NCI-H1417 treated with DMSO at 0.1 percent for 48 hours (cell line): ENCODE results near the gene AKT2.
"Not testable (repeated sequence)": the region's sequence is repeated elsewhere in the genome, so short reads cannot be mapped to it uniquely, and the experiment has no call there.

Experiments
- DNase-seq: peaks from one replicate; lab custom pipeline; 2025; lab: John Stamatoyannopoulos, UW

AKT2 gene

DNA sequence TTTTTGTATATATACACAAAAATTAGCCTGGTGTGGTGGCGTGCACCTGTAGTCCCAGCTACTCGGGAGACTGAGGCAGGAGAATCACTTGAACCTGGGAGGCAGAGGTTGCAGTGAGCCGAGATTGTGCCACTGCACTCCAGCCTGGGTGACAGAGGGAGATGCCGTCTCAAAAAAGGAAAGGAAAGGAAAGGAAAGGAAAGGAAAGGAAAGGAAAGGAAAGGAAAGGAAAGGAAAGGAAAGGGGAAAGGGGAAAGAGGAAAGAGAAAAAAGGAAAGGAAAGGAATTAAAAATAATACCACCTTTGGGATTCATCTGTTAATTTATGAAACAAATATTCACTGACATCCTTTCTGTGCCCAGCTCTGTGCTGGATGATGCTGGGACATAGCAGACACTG, 66.1 kb downstream of the AKT2 start:
- not testable (repeated sequence) for DNase-seq

- DNase-seq, result no peak
These were observed 66.9 kb downstream of the AKT2 start, which contains the start of gene TTC9B for GRCh38 chr19:40217934-40218890. TSS of gene TTC9B (minus strand) at chr19:40218384. CDS start at chr19:40218381, 3 bp downstream.

DNA sequence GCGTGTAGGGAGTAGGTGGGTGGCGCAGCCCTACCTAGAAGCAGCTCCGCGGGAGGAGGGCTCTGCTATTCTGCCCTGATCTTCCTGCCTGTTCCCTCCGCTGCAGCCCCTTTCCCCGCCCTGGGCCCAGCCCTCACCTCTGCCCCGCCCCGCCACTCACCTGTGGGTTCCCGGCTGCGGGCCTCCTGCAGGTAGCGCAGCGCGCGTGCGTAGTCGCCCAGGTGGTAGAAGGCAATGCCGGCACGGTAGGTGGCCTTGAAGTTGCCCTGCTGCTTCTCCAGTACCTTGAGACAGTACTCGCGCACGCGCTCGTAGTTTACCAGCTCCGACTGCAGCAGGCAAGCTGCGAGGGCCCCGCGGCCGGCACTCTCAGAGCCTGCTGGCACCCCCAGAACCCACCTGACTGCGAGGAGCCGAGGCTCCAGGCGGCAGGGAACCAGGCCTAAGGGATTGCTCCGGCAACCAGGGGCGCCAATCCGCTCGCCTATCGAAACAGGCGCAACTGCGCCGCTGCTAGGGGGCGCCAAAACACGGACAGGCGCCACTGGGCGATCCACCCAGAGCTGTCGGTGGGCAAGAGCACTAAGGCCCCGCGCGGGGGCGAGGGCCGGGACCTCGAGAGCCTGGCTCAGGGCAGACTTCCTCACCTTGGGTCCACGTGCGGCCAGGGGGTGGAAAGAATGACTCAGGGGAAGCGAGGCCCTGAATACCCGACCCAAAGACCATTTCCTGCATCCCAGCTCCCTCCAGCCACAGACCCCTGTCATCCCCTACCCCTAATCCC, 67.9 kb downstream of the AKT2 start:
- DNase-seq, result peak; percentile 30

- peak; percentile 30 for DNase-seq
These were observed 68.4 kb downstream of the AKT2 start for GRCh38 chr19:40216777-40217026.

DNA sequence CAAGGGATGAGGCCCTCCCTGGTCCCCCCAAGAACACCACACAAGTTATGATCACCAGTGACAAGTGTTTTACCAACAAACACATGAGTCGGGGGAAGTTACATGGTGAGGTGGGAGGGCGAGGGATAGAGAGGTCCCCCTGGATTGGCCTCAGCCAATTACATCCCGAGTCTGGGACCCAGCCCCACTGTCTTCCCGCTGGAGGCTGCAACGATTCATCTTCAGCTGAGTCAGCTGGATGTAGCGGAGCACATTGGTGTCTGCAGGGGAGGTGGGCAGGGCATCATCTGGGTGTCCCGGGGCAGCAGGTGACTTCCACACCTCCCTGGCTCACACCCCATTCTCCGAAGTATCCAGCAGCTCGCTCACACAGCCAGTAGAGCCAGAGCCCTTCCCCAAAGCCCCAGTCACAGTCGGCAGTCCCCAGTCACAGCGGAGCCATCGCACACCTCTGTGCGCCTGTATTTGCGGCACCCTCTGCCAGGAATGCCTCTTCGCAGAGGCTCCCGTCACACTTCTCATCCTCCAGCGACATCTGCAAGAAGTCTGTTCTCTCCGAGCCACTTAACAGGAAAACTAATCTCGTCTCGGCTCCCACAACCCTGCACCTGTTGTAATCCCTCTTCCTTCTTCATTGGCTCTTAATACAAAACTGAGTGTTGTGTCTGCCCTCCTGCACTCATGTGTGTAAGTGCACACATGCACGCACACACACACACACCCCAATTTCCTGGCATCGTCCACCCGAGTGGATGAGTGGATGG, 69.0 kb downstream of the AKT2 start:
- DNase-seq, result no peak

DNA sequence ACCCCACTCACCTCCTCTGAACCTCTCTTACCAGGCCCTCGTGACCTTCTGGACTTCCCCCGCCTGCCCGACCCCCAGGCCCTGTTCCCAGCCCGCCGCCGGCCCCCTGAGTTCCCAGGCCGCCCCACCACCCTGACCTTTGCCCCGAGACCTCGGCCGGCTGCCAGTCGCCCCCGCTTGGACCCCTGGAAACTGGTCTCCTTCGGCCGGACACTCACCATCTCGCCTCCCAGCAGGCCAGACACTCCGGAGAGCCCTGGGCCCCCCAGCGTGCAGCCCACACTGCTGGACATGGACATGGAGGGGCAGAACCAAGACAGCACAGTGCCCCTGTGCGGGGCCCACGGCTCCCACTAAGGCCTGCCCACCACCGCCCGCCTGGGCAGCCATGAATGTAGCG, 70.2 kb downstream of the AKT2 start:
- no peak for DNase-seq

GRCh38 chr19:40213882-40214570, 71.1 kb downstream of the AKT2 start:
- DNase-seq, result no peak

DNA sequence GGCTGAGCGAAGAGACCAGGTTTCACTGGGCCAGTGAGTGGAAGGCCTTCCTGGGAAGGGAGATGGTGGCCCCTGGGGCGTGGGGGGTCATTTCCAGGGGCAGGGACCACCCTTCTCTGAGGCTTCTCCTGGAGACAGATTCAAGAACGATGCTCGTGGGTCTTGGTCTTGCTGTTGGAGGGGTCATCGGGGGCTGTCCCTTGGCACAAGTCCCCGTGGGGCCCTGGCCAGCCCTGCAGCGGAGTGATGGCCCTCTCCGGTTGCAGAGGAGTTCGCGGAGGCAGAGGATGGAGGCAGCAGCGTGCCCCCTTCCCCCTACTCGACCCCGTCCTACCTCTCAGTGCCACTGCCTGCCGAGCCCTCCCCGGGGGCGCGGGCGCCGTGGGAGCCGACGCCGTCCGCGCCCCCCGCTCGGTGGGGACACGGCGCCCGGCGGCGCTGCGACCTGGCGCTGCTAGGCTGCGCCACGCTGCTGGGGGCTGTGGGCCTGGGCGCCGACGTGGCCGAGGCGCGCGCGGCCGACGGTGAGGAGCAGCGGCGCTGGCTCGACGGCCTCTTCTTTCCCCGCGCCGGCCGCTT, 71.8 kb downstream of the AKT2 start:
- no peak for DNase-seq

- DNase-seq, result no peak
These were observed 74.3 kb downstream of the AKT2 start for GRCh38 chr19:40210889-40211288.

- no peak for DNase-seq
These were observed 76.5 kb downstream of the AKT2 start for GRCh38 chr19:40208602-40209001.

GRCh38 chr19:40205760-40206159, 79.4 kb downstream of the AKT2 start:
- DNase-seq, result no peak

DNA sequence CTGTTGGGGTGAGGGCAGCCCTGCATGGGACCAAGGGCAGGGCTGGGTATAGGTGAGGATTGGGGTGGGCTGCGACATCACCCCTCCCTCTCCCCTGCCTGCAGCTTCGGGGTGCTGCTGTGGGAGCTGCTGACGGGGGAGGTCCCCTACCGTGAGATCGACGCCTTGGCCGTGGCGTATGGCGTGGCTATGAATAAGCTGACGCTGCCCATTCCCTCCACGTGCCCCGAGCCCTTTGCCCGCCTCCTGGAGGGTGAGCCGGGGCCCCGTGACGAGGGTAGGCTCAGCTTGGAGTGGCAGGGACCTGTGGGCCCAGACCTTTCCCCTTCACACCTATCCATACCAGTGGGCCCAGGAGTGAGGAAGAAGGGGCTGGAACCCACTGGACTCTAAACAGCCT, 80.8 kb downstream of the AKT2 start:
- DNase-seq, result no peak

- DNase-seq, result no peak
These were observed 84.6 kb downstream of the AKT2 start for GRCh38 chr19:40200341-40201099.

DNA sequence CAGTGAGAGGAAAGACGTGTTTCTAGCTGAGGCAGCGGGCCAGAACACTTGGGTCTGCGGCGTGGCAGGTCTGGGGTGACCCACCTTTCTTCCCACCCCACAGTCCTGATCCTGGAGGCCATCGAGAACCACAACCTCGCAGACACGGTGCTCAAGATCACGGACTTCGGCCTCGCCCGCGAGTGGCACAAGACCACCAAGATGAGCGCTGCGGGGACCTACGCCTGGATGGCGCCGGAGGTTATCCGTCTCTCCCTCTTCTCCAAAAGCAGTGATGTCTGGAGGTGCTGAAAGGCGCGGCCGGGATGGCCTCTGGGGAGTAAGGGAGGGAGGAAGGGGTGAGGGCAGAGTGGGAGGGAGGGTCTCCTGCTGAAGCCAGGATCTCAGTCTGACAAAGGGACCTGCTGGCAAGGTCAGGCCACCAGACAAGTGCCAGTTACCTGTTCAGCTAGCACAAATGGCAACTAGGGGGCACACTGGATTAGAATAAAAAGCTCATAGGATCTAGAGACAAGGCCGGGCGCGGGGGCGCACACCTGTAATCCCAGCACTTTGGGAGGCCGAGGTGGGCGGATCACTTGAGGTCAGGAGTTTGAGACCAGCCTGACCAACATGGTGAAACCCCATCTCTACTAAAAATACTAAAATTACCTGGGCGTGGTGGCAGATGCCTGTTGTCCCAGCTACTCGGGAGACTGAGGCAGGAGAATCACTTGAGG, 86.7 kb downstream of the AKT2 start:
- DNase-seq, result no peak

GRCh38 chr19:40193587-40193849, 91.6 kb downstream of the AKT2 start:
- DNase-seq, result no peak

DNA sequence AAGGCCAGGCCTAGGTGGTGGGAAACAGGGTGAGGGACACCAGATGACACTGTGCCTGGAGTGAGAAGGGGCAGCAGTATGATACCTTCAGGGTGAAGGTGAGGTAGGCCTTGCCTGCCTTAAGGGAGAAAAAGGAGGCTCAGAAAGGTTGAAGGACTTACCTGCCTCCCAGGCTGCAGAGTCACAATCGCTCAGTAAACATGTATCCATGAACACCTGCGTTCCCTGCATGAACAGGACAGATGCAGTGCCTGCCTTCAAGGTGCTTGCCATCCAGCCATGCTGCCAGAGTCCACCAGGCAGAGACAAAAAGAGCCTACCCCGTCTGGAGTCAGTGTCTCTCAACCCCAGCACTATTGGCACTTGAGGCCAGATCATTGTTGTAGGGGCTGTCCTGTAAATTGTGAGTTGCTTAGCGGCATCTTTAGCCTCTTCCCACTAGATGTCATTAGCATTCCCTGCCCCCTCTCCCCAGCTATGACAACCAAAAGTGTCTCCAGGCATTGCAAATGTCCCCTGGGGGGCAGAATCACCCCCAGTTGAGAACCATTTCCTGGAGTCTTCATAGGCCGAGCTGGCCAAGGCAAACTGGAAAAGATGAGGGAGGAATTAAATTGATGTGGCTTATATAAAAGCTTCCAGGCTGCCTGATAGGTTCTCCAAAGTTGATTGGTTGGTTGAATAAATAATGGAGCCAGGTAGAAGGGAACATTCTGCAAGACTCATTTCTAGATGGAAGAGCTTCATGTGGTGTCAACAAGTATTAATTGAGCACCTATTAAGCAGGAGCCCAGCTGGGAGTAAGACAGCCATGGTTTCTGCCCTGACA, 92.2 kb downstream of the AKT2 start:
- no peak for DNase-seq

- DNase-seq, result no peak
These were observed 93.1 kb downstream of the AKT2 start for GRCh38 chr19:40191836-40192646.
